GM19324 (cell line): ENCODE data around the gene JMJD7.

ENCODE experiments used
- ATAC-seq: cut with Tn5 transposase; IDR thresholded peaks from one replicate; pipeline ENCODE4 v1.9.1; 2021; ENCODE audit warnings: mild to moderate bottlenecking, moderate library complexity; ENCODE audit not compliant: unreplicated experiment, low FRiP score

Gene JMJD7

GRCh38 chr15:41798607-41799487 is 29.0 kb upstream of the JMJD7 start:
- ATAC-seq = no peak

- ATAC-seq = no peak
Observed at GRCh38 chr15:41799488-41799805, 28.4 kb upstream of the JMJD7 start.

GRCh38 chr15:41801185-41801584 is 26.7 kb upstream of the JMJD7 start:
- ATAC-seq = no peak

GRCh38 chr15:41801850-41802455 is 25.9 kb upstream of the JMJD7 start:
- ATAC-seq = no peak

DNA sequence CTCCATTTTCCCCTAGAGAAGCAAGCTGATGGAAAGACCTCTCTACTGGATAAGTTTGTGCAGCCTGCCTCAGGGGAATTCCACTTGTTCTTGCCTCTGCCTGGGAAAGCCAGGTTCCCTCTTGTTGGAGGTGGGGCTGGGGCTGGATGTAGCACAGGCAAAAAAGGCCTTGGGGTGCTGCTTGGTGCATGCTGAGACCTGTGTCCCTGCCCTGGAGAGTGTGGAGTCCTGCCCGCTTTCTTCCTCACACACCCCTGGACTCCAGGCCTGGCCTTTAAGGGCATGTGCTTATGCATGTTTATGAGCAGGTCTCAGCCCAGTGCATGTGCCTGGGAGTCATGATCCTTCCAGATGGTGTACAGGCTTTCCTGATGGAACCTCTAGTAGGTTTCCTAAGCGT is 23.5 kb upstream of the JMJD7 start:
- no peak for ATAC-seq

DNA sequence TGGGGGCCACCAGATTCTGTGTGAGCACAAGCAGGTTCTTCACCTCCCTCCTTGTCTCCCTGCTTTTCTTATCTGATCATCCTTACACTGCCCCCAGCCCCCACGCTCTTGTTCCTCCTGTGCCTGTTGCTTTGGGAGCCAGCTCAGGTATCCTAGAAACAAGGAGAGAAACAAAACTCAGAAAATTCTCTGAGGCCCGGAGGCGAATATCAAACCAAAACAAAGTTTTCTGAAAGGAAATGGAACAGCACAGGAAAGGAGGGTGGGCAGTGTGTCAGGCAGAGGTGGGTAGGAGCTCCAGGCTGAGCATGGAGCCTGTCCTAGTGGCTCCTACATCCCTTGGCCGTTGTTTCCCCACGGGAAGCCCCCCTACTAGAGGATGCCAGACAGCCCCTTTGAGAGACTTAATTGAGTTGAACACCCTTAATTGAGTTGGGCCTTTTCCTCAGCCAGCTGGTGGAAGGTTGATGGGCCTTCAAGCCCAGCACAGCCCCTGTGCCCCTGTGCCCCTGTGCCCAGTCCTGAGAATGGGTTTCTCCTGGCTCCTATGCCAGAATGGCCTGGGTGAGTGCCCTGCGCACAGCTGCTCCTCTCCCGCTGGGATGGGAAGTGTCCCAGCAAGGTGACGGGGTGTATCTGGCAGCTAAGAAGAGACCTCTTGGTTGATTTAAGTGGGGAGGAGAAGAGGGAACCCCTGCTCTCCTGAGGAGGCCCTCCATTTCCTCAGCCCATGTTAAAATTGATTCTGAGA is 22.8 kb upstream of the JMJD7 start:
- no peak for ATAC-seq

DNA sequence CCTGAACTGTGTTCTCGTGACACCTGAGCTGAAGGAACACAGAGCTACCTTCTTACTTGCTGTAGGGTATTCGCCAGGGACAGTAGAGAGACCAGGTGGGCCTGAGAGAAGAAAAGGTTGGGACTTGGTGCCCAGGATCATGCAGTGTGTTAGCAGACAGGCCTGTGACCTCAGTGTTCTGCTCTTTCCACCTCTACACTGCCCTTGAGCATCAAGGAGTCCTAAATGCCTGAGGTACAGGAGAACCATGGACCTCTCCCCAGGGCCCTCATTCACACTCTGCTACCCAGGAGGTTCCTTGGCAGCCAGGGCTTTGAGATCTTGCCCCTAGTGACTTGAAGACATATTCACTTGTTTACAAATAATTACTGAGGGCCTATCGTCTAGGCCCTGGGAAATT is 22.2 kb upstream of the JMJD7 start:
- no peak for ATAC-seq

DNA sequence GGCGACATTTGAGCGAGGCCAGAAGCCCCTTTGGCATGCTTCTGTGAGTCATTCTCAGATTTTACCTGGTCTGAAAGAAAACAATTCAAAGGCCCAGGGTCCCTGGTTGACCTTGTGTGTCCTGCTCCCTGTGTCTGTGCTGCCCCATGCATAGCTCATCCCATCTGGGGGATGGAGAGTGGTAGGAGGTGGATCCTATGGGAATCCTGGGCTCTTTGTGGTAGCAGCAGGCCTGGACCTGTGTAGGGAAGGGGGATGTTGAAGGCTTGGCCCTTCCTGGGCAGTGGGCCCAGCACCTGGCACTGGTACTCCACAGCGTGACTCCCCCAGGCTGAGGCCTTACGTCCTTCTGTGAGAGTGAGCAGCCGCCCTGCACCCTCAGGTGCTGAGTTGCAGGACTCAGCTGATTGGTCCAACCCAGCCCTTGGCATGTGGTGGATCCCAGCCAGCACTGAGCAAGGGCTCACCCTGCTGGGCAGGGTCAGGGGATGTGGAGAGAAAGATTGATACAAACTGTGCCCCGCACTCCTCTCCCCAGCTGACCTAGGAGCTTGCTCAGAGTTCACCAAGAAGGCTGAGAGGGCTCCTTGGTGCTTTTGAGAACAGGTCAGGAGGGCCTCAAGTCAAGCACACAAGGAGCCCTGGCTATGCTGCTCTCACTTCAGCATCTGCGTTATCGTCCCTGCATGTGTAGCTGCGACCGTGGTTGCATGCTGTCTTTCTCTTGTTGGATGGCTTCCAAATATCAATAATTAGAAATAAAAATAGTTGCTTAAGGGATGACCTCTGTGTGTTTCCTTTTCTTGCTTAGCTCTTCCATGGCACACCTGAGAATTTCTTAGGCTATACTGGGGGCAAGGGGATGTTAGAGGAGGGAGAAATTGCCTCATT is 21.4 kb upstream of the JMJD7 start:
- no peak for ATAC-seq

GRCh38 chr15:41809121-41809520 is 18.8 kb upstream of the JMJD7 start:
- no peak for ATAC-seq

GRCh38 chr15:41809526-41810220 is 18.2 kb upstream of the JMJD7 start:
- no peak for ATAC-seq

- ATAC-seq = no peak
Observed at GRCh38 chr15:41810651-41811431, 17.1 kb upstream of the JMJD7 start.

DNA sequence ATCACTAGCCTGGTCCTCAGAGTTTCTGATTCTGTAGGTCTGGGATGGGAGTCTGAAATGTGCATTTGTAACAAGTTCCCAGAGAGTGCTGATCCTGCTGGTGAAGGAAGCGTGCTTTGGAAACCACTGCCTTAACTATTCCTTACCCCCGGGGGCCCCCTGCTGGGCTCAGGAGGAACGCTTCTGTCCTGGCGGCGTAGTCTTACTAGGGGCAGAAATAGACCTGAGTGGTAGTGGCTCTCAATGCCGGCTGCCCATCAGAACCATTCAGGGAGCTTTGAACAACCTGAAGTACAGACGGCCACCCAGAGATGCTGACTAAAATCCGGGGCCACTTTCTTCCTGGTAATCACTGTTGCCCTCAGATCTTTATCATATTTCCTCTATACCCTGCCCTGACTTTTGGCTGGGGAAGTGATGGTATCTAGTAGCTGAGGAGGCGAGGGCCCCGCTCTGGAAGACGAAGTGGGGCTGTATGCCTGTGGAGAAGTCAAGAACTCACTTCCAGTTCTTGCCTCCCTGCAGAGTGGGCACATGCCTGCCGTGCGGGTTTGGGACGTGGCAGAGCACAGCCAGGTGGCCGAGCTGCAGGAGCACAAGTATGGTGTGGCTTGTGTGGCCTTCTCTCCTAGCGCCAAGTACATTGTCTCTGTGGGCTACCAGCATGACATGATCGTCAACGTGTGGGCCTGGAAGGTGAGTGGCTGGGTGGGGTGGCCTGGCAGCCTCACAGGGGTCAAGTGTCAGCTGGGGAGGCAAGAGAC is 16.3 kb upstream of the JMJD7 start:
- ATAC-seq = no peak

DNA sequence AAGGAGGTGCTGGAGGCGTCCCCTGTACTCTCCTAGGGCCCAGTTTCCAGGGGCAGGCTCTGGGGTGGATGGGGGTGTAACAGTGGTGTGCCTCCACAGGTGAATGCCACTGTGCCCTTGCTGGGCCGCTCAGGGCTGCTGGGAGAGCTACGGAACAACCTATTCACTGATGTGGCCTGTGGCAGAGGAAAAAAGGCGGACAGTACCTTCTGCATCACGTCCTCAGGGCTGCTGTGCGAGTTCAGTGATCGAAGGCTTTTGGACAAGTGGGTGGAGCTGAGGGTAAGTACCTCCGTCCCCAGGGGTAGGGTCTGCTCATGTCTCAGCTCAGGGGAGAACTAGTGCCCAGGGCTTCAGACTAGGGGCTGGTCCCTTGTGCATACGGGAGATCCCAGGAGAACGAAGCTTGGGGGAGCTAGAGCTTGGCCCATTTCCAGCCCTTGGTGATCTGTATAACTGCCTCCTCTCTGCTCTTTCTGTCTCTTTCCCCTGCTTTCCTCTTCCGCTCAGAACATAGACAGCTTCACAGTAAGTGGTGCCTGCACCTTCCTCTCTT is 15.0 kb upstream of the JMJD7 start:
- no peak for ATAC-seq

DNA sequence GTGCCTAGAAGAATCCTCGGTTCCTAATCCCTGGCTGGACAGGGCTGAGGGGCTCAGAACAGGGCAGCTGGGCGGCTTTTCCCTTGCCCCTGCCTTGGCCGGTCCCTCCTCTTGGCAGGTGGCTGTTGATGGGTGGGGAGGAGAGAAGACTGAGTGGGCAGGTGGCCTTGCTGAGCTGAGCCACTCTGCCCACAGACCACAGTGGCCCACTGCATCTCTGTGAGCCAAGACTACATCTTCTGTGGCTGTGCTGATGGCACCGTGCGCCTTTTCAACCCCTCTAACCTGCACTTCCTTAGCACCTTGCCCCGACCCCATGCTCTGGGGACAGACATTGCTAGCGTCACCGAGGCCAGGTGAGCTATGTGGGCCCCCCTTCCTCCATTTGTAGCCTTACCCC is 14.5 kb upstream of the JMJD7 start:
- ATAC-seq = no peak

- ATAC-seq = no peak
Observed at GRCh38 chr15:41814534-41814933, 13.4 kb upstream of the JMJD7 start.

DNA sequence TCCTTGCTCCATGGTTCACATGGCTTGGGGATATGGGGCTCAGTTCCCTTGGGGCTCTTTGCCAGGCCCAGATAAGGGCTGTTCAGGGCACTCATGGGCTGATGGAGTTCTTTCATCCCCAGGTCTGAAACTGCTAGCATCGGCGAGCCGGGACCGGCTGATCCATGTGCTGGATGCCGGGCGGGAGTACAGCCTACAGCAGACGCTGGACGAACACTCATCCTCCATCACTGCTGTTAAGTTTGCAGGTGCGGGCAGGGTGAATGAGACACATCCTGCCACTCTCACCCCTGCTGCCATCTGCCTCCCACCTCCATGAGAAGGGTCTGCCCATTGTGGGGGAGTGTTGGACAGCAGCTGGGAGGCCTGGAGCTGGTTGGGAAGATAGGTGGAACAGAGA is 11.1 kb upstream of the JMJD7 start:
- ATAC-seq = no peak

GRCh38 chr15:41817327-41817726 is 10.6 kb upstream of the JMJD7 start:
- no peak for ATAC-seq

DNA sequence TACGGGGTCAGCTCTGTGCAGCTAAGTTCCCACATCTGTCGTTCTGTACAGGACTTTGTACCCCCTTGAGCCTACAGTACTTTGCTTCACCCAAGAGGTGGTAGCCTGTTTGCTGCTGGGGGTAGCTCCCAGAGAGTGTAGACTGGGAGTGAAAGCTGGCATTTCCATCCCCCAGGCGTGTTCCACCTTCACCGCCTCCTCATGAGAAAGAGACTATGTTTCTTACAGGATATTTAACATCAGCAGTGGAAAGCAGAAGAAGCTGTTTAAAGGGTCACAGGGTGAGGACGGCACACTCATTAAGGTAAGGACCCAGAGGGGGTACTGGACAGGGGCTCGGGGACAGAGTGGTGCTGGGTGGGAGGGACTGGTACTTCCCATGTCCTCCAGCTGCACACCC is 10.1 kb upstream of the JMJD7 start:
- ATAC-seq = no peak
